ENCODE results near the gene CNNM1.

CNNM1 gene

GRCh38 chr10:99421233-99421739, 92.1 kb downstream of the CNNM1 start:
- DNase-seq (ENCODE audit: low read depth): no peak

- no peak for DNase-seq (ENCODE audit: low read depth)
Observed at GRCh38 chr10:99422529-99423096, 93.5 kb downstream of the CNNM1 start.

GRCh38 chr10:99424656-99425055, 95.5 kb downstream of the CNNM1 start:
- no peak for DNase-seq (ENCODE audit: low read depth)

- DNase-seq (ENCODE audit: low read depth): no peak
Observed at GRCh38 chr10:99425204-99425603, 96.0 kb downstream of the CNNM1 start.

- DNase-seq (ENCODE audit: low read depth): no peak
Observed at GRCh38 chr10:99426689-99427088, 97.5 kb downstream of the CNNM1 start.

- no peak for DNase-seq (ENCODE audit: low read depth)
Observed at GRCh38 chr10:99427566-99428190, 98.5 kb downstream of the CNNM1 start.

GRCh38 chr10:99429517-99430095, 100.5 kb downstream of the CNNM1 start:
- no peak for DNase-seq (ENCODE audit: low read depth)

GRCh38 chr10:99430116-99430450, 100.9 kb downstream of the CNNM1 start:
- no peak for DNase-seq (ENCODE audit: low read depth)

GRCh38 chr10:99430451-99431189, 101.5 kb downstream of the CNNM1 start, which contains the start of gene GOT1:
GOT1 (minus strand) TSS chr10:99430624; CDS start chr10:99430565, 59 bp downstream.
- DNase-seq (ENCODE audit: low read depth): peak; percentile 92

GRCh38 chr10:99431190-99431760, 102.1 kb downstream of the CNNM1 start:
- DNase-seq (ENCODE audit: low read depth): peak; percentile 66

GRCh38 chr10:99432047-99432446, 102.9 kb downstream of the CNNM1 start:
- DNase-seq (ENCODE audit: low read depth): no peak

- no peak for DNase-seq (ENCODE audit: low read depth)
Observed at GRCh38 chr10:99432881-99433280, 103.7 kb downstream of the CNNM1 start.

- no peak for DNase-seq (ENCODE audit: low read depth)
Observed at GRCh38 chr10:99433378-99434020, 104.3 kb downstream of the CNNM1 start.

GRCh38 chr10:99435986-99436638, 107.0 kb downstream of the CNNM1 start:
- DNase-seq (ENCODE audit: low read depth): peak; percentile 50

- no peak for DNase-seq (ENCODE audit: low read depth)
Observed at GRCh38 chr10:99438890-99439289, 109.7 kb downstream of the CNNM1 start.

- no peak for DNase-seq (ENCODE audit: low read depth)
Observed at GRCh38 chr10:99442394-99442793, 113.2 kb downstream of the CNNM1 start.

- no peak for DNase-seq (ENCODE audit: low read depth)
Observed at GRCh38 chr10:99443500-99443899, 114.3 kb downstream of the CNNM1 start.
